Keratinocyte (primary cell): ENCODE data around the gene GPR139. TPM values are rescaled to one million over a fixed set of nuclear protein-coding genes. Genes with fewer than 3 reads are reported as not detected.

Experiments
- DNase-seq: peaks from one replicate; pipeline ENCODE4 v3.0.0-alpha.2; 2011; ENCODE audit warnings: low read depth, missing footprints, low spot score
- FAIRE-seq: peaks from 2 replicates; lab custom pipeline; 2011; peaks lifted over from hg19 to GRCh38; lab: Jason Lieb, UNC
- H2AFZ ChIP-seq: 2 replicates; pipeline ENCODE4 v1.6.0; 2012; ENCODE audit warnings: low read length, control low read depth, inconsistent platforms; ENCODE audit not compliant: control insufficient read depth
- H3K27ac ChIP-seq: 2 replicates; pipeline ENCODE4 v1.5.1; 2011; ENCODE audit warnings: low read length; ENCODE audit not compliant: control insufficient read depth, insufficient read depth
- H3K27me3 ChIP-seq: 3 replicates; pipeline ENCODE4 v1.6.0; 2011; ENCODE audit warnings: low read length; ENCODE audit not compliant: control insufficient read depth, insufficient read depth; ENCODE audit errors: extremely low read depth
- H3K36me3 ChIP-seq, 2 experiments: 2 replicates in 1 of 2; 3 replicates in 1 of 2; pipeline ENCODE4 v1.5.1; 2011; ENCODE audit warnings: low read length in 2 of 2, mild to moderate bottlenecking in 1 of 2; ENCODE audit not compliant: control insufficient read depth in 2 of 2, insufficient read depth in 2 of 2; ENCODE audit errors: extremely low read depth in 1 of 2
- H3K4me1 ChIP-seq: 3 replicates; pipeline ENCODE4 v1.5.1; 2011; ENCODE audit warnings: low read length; ENCODE audit not compliant: control insufficient read depth, insufficient read depth; ENCODE audit errors: extremely low read depth
- H3K4me2 ChIP-seq: 3 replicates; pipeline ENCODE4 v1.6.0; 2011; ENCODE audit warnings: low read depth, low read length; ENCODE audit not compliant: control insufficient read depth, insufficient read depth; ENCODE audit errors: extremely low read depth
- H3K4me3 ChIP-seq, 3 experiments: fragments of 200-600 bp in 1 of 3; sonication (generic) in 1 of 3; 2 replicates in 2 of 3; 3 replicates in 1 of 3; pipeline ENCODE4 v1.5.1; 2011 to 2016; ENCODE audit warnings: low read length in 3 of 3, mild to moderate bottlenecking in 3 of 3, control low read depth in 2 of 3, inconsistent platforms in 1 of 3, low read depth in 1 of 3, mixed read lengths in 1 of 3, mixed run types in 1 of 3, moderate library complexity in 1 of 3; ENCODE audit not compliant: control insufficient read depth in 2 of 3, insufficient read depth in 2 of 3; ENCODE audit errors: extremely low read depth in 1 of 3
- H3K79me2 ChIP-seq: 2 replicates; pipeline ENCODE4 v1.6.0; 2012; ENCODE audit warnings: low read length; ENCODE audit not compliant: control insufficient read depth, insufficient read depth
- H3K9ac ChIP-seq: 3 replicates; pipeline ENCODE4 v1.6.0; 2011; ENCODE audit warnings: low read length; ENCODE audit not compliant: control insufficient read depth, insufficient read depth; ENCODE audit errors: extremely low read depth
- H3K9me1 ChIP-seq: 3 replicates; pipeline ENCODE4 v1.6.0; 2011; ENCODE audit warnings: low read length; ENCODE audit not compliant: control insufficient read depth, insufficient read depth; ENCODE audit errors: extremely low read depth
- H3K9me3 ChIP-seq: 2 replicates; pipeline ENCODE4 v1.5.1; 2012; ENCODE audit warnings: low read depth, low read length; ENCODE audit not compliant: control insufficient read depth
- H4K20me1 ChIP-seq: 3 replicates; pipeline ENCODE4 v1.6.0; 2011; ENCODE audit warnings: low read length; ENCODE audit not compliant: control insufficient read depth, insufficient read depth; ENCODE audit errors: extremely low read depth
- EZH2 ChIP-seq: IDR thresholded peaks from one replicate; pipeline ENCODE4 v1.6.1; 2012; ENCODE audit warnings: inconsistent platforms, mild to moderate bottlenecking, low read length, moderate library complexity
- dilution Hi-C: fragments of 300-500 bp; cut with MboI; formaldehyde crosslinking; loops from one replicate; pipeline ENCODE4 v1.7.0; 2020; ENCODE audit warnings: low sequenced_read_pairs; ENCODE audit not compliant: extremely low pct_ligation_motif_present
- polyA plus RNA-seq, 5 experiments: library from polyadenylated mRNA; depleted of rRNA in 3 of 5; stranded (reverse) in 3 of 5; stranded (forward) in 1 of 5; unstranded in 1 of 5; fragments of >200 nt; gene quantifications; 1 replicate in 1 of 5; 2 replicates in 3 of 5; 3 replicates in 1 of 5; pipeline versions ENCODE4 v1.2.1 to v1.2.3, GENCODE V29; 2011 to 2012; ENCODE audit warnings: missing spikeins in 2 of 5, low read depth in 1 of 5, low replicate concordance in 1 of 5
- TF ChIP-seq, protein P1 (sequence below), 3 experiments: IDR thresholded peaks in 1 of 3; conservative IDR thresholded peaks in 1 of 3; optimal IDR thresholded peaks in 1 of 3; 2 replicates in 2 of 3; 3 replicates in 1 of 3; pipeline versions ENCODE3 to v1.5.1; 2011; ENCODE audit warnings: low read length in 3 of 3, mild to moderate bottlenecking in 3 of 3, moderate library complexity in 2 of 3, control low read depth in 1 of 3, inconsistent platforms in 1 of 3; ENCODE audit not compliant: insufficient read depth in 2 of 3; ENCODE audit errors: extremely low read depth in 1 of 3

Gene GPR139
- polyA plus RNA-seq, 1 donor (not counting 4 experiments of a cell fraction or from before 2014, with no cell fraction given) = not detected

DNA sequence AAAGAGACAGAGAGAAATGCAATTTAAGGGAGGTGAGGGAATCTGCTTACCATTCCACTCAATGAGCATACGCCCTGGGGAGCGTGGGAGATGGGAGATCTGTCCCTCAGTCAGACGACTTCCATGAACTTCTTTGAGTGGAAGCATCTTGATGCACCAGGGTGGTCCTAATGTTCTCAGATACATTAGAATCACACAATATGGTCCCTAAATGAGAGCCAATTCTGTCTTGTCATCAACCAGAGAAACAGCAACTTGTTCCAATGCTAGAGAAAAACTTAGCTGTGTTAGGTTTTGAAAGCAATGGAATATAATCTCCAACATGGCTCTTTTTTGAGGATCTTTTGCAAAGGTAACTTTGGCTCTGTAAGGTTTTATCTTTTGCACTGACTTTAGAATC, 44.1 kb downstream of the GPR139 start:
- no peaks in the 10 kb centered on the region for H3K4me1 ChIP-seq
- H3K9ac ChIP-seq = no peak overlapping the region
- FAIRE-seq = no peak
- H3K9me3 ChIP-seq = peaks cover 2% of the 10 kb centered on the region
- H3K9me1 ChIP-seq = no peaks in the 10 kb centered on the region
- no peak for TF ChIP-seq EZH2
- TF ChIP-seq, protein P1, sequence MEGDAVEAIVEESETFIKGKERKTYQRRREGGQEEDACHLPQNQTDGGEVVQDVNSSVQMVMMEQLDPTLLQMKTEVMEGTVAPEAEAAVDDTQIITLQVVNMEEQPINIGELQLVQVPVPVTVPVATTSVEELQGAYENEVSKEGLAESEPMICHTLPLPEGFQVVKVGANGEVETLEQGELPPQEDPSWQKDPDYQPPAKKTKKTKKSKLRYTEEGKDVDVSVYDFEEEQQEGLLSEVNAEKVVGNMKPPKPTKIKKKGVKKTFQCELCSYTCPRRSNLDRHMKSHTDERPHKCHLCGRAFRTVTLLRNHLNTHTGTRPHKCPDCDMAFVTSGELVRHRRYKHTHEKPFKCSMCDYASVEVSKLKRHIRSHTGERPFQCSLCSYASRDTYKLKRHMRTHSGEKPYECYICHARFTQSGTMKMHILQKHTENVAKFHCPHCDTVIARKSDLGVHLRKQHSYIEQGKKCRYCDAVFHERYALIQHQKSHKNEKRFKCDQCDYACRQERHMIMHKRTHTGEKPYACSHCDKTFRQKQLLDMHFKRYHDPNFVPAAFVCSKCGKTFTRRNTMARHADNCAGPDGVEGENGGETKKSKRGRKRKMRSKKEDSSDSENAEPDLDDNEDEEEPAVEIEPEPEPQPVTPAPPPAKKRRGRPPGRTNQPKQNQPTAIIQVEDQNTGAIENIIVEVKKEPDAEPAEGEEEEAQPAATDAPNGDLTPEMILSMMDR (optimal IDR thresholded peaks at IDR 0.05 in 1 of 3, IDR thresholded peaks at IDR 0.05 in 1 of 3, conservative IDR thresholded peaks at IDR 0.05 in 1 of 3; ENCODE audit: extremely low read depth in 1 of 3, insufficient read depth in 2 of 3, low read length in 3 of 3) = no peak
- no peak overlapping the region for H3K27ac ChIP-seq
- no peaks in the 10 kb centered on the region for H3K36me3 ChIP-seq
- no peak overlapping the region for H3K4me3 ChIP-seq
- dilution Hi-C loops = loop anchor here (5.0 kb wide), 1 partner anchor 48 kb away; no protein-coding TSS in a partner anchor
- H3K4me2 ChIP-seq = no peak overlapping the region
- H4K20me1 ChIP-seq = no peaks in the 10 kb centered on the region
- DNase-seq = no peak
- no peaks in the 10 kb centered on the region for H3K79me2 ChIP-seq
- H3K27me3 ChIP-seq = no peaks in the 10 kb centered on the region
- H2AFZ ChIP-seq = no peak overlapping the region

DNA sequence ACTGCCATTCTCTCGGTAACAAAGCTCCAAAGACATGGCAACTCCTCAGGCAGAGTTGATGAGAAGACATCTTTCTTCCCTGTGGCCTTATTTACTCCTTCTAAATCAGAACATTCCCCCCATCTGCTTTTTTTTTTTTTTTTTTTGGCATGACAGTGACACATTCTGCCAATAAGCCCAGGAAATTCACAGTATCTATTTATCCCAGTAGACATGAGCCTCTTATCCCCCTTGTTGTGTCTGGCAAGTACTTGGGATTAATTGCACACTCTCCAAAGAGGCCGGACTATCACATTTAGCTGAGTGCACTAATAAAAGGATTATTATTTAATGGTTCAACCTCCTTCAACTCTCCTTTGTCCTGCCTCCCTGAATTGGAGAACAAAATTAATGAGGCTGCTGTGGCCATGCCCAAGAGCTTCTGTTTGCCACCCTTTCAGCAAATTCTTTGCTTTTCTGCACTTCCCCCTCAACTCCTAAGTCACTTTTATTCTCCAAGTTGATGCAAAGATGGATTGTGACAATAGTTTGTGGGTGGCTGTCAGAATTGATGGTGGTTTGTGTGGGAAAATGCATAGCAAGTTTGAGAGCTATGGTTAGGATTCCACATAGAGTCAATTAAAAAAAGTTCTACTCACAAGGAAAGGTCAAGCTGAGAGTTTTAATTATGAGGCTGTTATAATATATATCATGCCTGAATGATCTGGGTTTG, 47.2 kb downstream of the GPR139 start:
- no peak overlapping the region for H3K4me3 ChIP-seq
- H2AFZ ChIP-seq = no peak overlapping the region
- H3K27me3 ChIP-seq = no peaks in the 10 kb centered on the region
- DNase-seq = no peak
- no peaks in the 10 kb centered on the region for H3K9me1 ChIP-seq
- no peaks in the 10 kb centered on the region for H3K4me1 ChIP-seq
- H4K20me1 ChIP-seq = no peaks in the 10 kb centered on the region
- no peak for FAIRE-seq
- no peak overlapping the region for H3K27ac ChIP-seq
- dilution Hi-C loops = no loop called here
- peaks cover 2% of the 10 kb centered on the region for H3K9me3 ChIP-seq
- H3K4me2 ChIP-seq = no peak overlapping the region
- H3K36me3 ChIP-seq = no peaks in the 10 kb centered on the region
- H3K9ac ChIP-seq = no peak overlapping the region
- no peaks in the 10 kb centered on the region for H3K79me2 ChIP-seq
- TF ChIP-seq EZH2 = no peak
- TF ChIP-seq, protein P1 (optimal IDR thresholded peaks at IDR 0.05 in 1 of 3, IDR thresholded peaks at IDR 0.05 in 1 of 3, conservative IDR thresholded peaks at IDR 0.05 in 1 of 3; ENCODE audit: extremely low read depth in 1 of 3, insufficient read depth in 2 of 3, low read length in 3 of 3) = no peak
